H1 (cell line): ENCODE results near the gene TPSG1. TPM values are rescaled to one million over a fixed set of nuclear protein-coding genes. Genes with fewer than 3 reads are reported as not detected.
A peak's percentile ranks its signal among the peaks of the same experiment; 100 is the strongest.

Experiments used
- CTCF ChIA-PET: fragments of 300-600 bp; sonication (Branson Sonifier 250); formaldehyde crosslinking; loops from one replicate; lab custom pipeline; 2021; ENCODE audit not compliant: partially characterized antibody; lab: Charles Lee
- POLR2A ChIA-PET: fragments of 300-600 bp; sonication (Branson Sonifier 250); formaldehyde crosslinking; loops from one replicate; lab custom pipeline; 2021; ENCODE audit warnings: inconsistent platforms; ENCODE audit not compliant: partially characterized antibody; lab: Charles Lee
- DNase-seq, 2 experiments: peaks; one replicate each; pipeline versions ENCODE4 v3.0.0 to v3.0.0-alpha.2; 2010 to 2022; ENCODE audit warnings: low spot score in 2 of 2, low read depth in 1 of 2, mixed read lengths in 1 of 2
- FAIRE-seq: peaks from 2 replicates; lab custom pipeline; 2011; peaks lifted over from hg19 to GRCh38; lab: Jason Lieb, UNC
- H2AFZ ChIP-seq: 2 replicates; pipeline ENCODE4 v1.8.1; 2012; ENCODE audit warnings: low read length, inconsistent platforms
- H2AK5ac ChIP-seq: 2 replicates; pipeline ENCODE4 v1.6.1; 2013; ENCODE audit warnings: low read depth, low read length
- H2BK120ac ChIP-seq: replicated peaks from 2 replicates; pipeline ENCODE3; 2013; ENCODE audit warnings: low read depth, low read length, inconsistent platforms
- H2BK12ac ChIP-seq: 2 replicates; pipeline ENCODE4 v1.6.1; 2013; ENCODE audit warnings: low read depth, low read length
- H2BK15ac ChIP-seq: 2 replicates; pipeline ENCODE4 v1.6.1; 2013; ENCODE audit warnings: low read length
- H2BK20ac ChIP-seq: 2 replicates; pipeline ENCODE4 v1.6.1; 2013; ENCODE audit warnings: low read length
- H2BK5ac ChIP-seq: 2 replicates; pipeline ENCODE4 v1.6.1; 2013; ENCODE audit warnings: low read depth, low read length
- H3K14ac ChIP-seq: 2 replicates; pipeline ENCODE4 v1.6.1; 2013; ENCODE audit warnings: inconsistent platforms; ENCODE audit not compliant: insufficient read length
- H3K18ac ChIP-seq: 2 replicates; pipeline ENCODE4 v1.6.1; 2013; ENCODE audit warnings: low read length; ENCODE audit errors: extremely low read depth
- H3K23ac ChIP-seq: 2 replicates; pipeline ENCODE4 v1.6.1; 2013; ENCODE audit warnings: inconsistent platforms; ENCODE audit not compliant: insufficient read length
- H3K23me2 ChIP-seq: 2 replicates; pipeline ENCODE4 v1.6.1; 2013; ENCODE audit warnings: low read depth, low read length
- H3K27ac ChIP-seq: 2 replicates; pipeline ENCODE4 v1.6.1; 2011; ENCODE audit warnings: low read depth, low read length, inconsistent platforms
- H3K27me3 ChIP-seq, 4 experiments: replicated peaks in 1 of 4; 1 replicate in 1 of 4; 2 replicates in 3 of 4; pipeline versions ENCODE4 v1.6.1 to v1.8.1; 2011 to 2013; ENCODE audit warnings: low read length in 3 of 4, mild to moderate bottlenecking in 3 of 4, inconsistent platforms in 2 of 4, mixed read lengths in 2 of 4, moderate library complexity in 1 of 4; ENCODE audit not compliant: control insufficient read depth in 3 of 4, insufficient read depth in 3 of 4; ENCODE audit errors: extremely low read depth in 1 of 4
- H3K36me3 ChIP-seq, 4 experiments: 2 replicates each; pipeline versions ENCODE4 v1.6.1 to v1.8.1; 2011 to 2013; ENCODE audit warnings: mild to moderate bottlenecking in 4 of 4, low read length in 3 of 4, moderate library complexity in 2 of 4, control low read depth in 1 of 4, inconsistent platforms in 1 of 4; ENCODE audit not compliant: insufficient read depth in 4 of 4, control insufficient read depth in 2 of 4
- H3K4ac ChIP-seq: replicated peaks from 2 replicates; pipeline ENCODE3; 2013; ENCODE audit warnings: low read length, low read depth, mixed read lengths, inconsistent platforms; ENCODE audit not compliant: insufficient read length
- H3K4me1 ChIP-seq, 4 experiments: replicated peaks in 1 of 4; 1 replicate in 1 of 4; 2 replicates in 3 of 4; pipeline versions ENCODE4 v1.6.1 to v1.8.1; 2011 to 2013; ENCODE audit warnings: low read length in 3 of 4, inconsistent platforms in 2 of 4, mixed read lengths in 1 of 4; ENCODE audit not compliant: insufficient read depth in 4 of 4, control insufficient read depth in 3 of 4
- H3K4me2 ChIP-seq, 2 experiments: 2 replicates each; pipeline versions ENCODE4 v1.6.1 to v1.8.1; 2011 to 2013; ENCODE audit warnings: low read depth in 2 of 2, low read length in 2 of 2, control low read depth in 1 of 2, inconsistent platforms in 1 of 2, mild to moderate bottlenecking in 1 of 2; ENCODE audit not compliant: insufficient read depth in 1 of 2
- H3K4me3 ChIP-seq, 4 experiments: fragments of 200-600, 300-600 bp in 1 of 4; sonication (generic), shearing (Covaris generic), sonication (Bioruptor Twin) in 1 of 4; 2 replicates each; pipeline versions ENCODE4 v1.5.1 to v1.8.1; 2011 to 2016; ENCODE audit warnings: low read length in 4 of 4, low read depth in 3 of 4, control low read depth in 2 of 4, inconsistent platforms in 2 of 4, mild to moderate bottlenecking in 2 of 4, mixed read lengths in 1 of 4, moderate library complexity in 1 of 4; ENCODE audit not compliant: insufficient read depth in 2 of 4; ENCODE audit errors: extremely low read depth in 1 of 4
- H3K56ac ChIP-seq: replicated peaks from 2 replicates; pipeline ENCODE3; 2013; ENCODE audit warnings: low read depth, mild to moderate bottlenecking, mixed read lengths, low read length, inconsistent platforms; ENCODE audit not compliant: insufficient read length
- H3K79me1 ChIP-seq: 2 replicates; pipeline ENCODE4 v1.6.1; 2013; ENCODE audit warnings: low read depth, low read length, control low read depth
- H3K79me2 ChIP-seq, 2 experiments: 2 replicates each; pipeline versions ENCODE4 v1.6.1 to v1.8.1; 2012 to 2013; ENCODE audit warnings: low read length in 2 of 2, mild to moderate bottlenecking in 2 of 2, inconsistent platforms in 1 of 2; ENCODE audit not compliant: insufficient read depth in 2 of 2, control insufficient read depth in 1 of 2
- H3K9ac ChIP-seq, 4 experiments: replicated peaks in 1 of 4; 1 replicate in 1 of 4; 2 replicates in 3 of 4; pipeline versions ENCODE4 v1.6.1 to v1.8.1; 2011 to 2013; ENCODE audit warnings: low read depth in 3 of 4, low read length in 3 of 4, control low read depth in 2 of 4, mild to moderate bottlenecking in 2 of 4, moderate library complexity in 2 of 4, inconsistent platforms in 1 of 4; ENCODE audit errors: extremely low read depth in 1 of 4
- H3K9me3 ChIP-seq, 2 experiments: 2 replicates each; pipeline versions ENCODE4 v1.6.1 to v1.8.1; 2012 to 2013; ENCODE audit warnings: mild to moderate bottlenecking in 2 of 2, moderate library complexity in 2 of 2, control low read depth in 1 of 2, inconsistent platforms in 1 of 2, low read depth in 1 of 2, low read length in 1 of 2, mixed read lengths in 1 of 2; ENCODE audit not compliant: insufficient read depth in 2 of 2
- H4K20me1 ChIP-seq, 2 experiments: replicated peaks in 1 of 2; 2 replicates each; pipeline versions ENCODE3 to v1.8.1; 2011 to 2013; ENCODE audit warnings: inconsistent platforms in 2 of 2, low read length in 2 of 2, mild to moderate bottlenecking in 1 of 2; ENCODE audit not compliant: insufficient read depth in 2 of 2, control insufficient read depth in 1 of 2
- H4K5ac ChIP-seq: 2 replicates; pipeline ENCODE4 v1.6.1; 2013; ENCODE audit warnings: low read length, low read depth, mixed read lengths, inconsistent platforms; ENCODE audit not compliant: insufficient read length
- H4K8ac ChIP-seq: 2 replicates; pipeline ENCODE4 v1.8.0; 2013; ENCODE audit warnings: mild to moderate bottlenecking, moderate library complexity, low read length, inconsistent platforms; ENCODE audit not compliant: insufficient read depth; ENCODE audit errors: extremely low read depth
- H4K91ac ChIP-seq: replicated peaks from 2 replicates; pipeline ENCODE3; 2013; ENCODE audit warnings: low read length, mixed read lengths, inconsistent platforms; ENCODE audit not compliant: insufficient read length
- EZH2 ChIP-seq: fragments of 200-600 bp; sonication (generic); IDR thresholded peaks from 2 replicates; pipeline ENCODE4 v1.7.1; 2012; ENCODE audit warnings: low read depth, mild to moderate bottlenecking, moderate library complexity, low read length, inconsistent platforms; ENCODE audit not compliant: severe bottlenecking
- FOSL1 ChIP-seq: IDR thresholded peaks from 2 replicates; pipeline ENCODE4 v1.6.1; 2011; ENCODE audit warnings: mild to moderate bottlenecking, low read depth, low read length, moderate library complexity; ENCODE audit not compliant: insufficient read depth
- KDM1A ChIP-seq: fragments of 200-600, 300-600 bp; sonication (generic); IDR thresholded peaks from 2 replicates; pipeline ENCODE4 v1.7.1; 2016; ENCODE audit warnings: mild to moderate bottlenecking, low read length, borderline replicate concordance
- KDM4A ChIP-seq: IDR thresholded peaks from one replicate; pipeline ENCODE4 v1.7.1; 2012; ENCODE audit warnings: low read depth, mild to moderate bottlenecking, moderate library complexity, low read length, inconsistent platforms; ENCODE audit not compliant: severe bottlenecking
- PHF8 ChIP-seq: fragments of 200-600 bp; sonication (generic); conservative IDR thresholded peaks from 2 replicates; pipeline ENCODE4 v1.7.1; 2012; ENCODE audit warnings: low read depth, mild to moderate bottlenecking, inconsistent platforms, low read length, moderate library complexity
- RBBP5 ChIP-seq: IDR thresholded peaks from 2 replicates; pipeline ENCODE4 v1.7.1; 2012; ENCODE audit warnings: low read depth, mild to moderate bottlenecking, inconsistent platforms, low read length, moderate library complexity, borderline replicate concordance
- SIX5 ChIP-seq: IDR thresholded peaks from 2 replicates; pipeline ENCODE4 v1.6.1; 2011; ENCODE audit warnings: mild to moderate bottlenecking, low read depth, low read length
- TAF1 ChIP-seq: IDR thresholded peaks from 2 replicates; pipeline ENCODE4 v1.6.1; 2011; ENCODE audit warnings: mild to moderate bottlenecking, low read depth, low read length
- WGBS, 2 experiments: shearing (Covaris generic) in 1 of 2; methylation state at CpG; one replicate each; pipeline versions ENCODE4 v1.1.6 to v1.1.7; 2013 to 2015; ENCODE audit warnings: low lambda C conversion rate in 2 of 2, mixed read lengths in 2 of 2, inconsistent platforms in 1 of 2, low coverage in 1 of 2, missing lambda C conversion rate in 1 of 2; ENCODE audit not compliant: insufficient replicate concordance in 2 of 2, insufficient coverage in 1 of 2, insufficient read length in 1 of 2; ENCODE audit errors: extremely low coverage in 1 of 2, missing lambda C conversion rate in 1 of 2; 5-methylcytosine and 5-hydroxymethylcytosine counted together
- polyA plus RNA-seq, 7 experiments: library from polyadenylated mRNA; depleted of rRNA in 3 of 7; stranded (reverse) in 5 of 7; unstranded in 2 of 7; fragments of >200 nt in 5 of 7; fragments of 200-250 nt in 2 of 7; gene quantifications; 1 replicate in 5 of 7; 2 replicates in 1 of 7; 4 replicates in 1 of 7; pipeline versions ENCODE4 v1.2.1 to v1.2.3, GENCODE V29; 2011 to 2013; ENCODE audit warnings: missing spikeins in 2 of 7, mixed read lengths in 2 of 7
- total RNA-seq: library from RNA; stranded (reverse); fragmentation: NEBNext Ultra II Directional; extraction: Animal tissue kit (Norgen Biotek cat#: 25700); gene quantifications from 2 replicates; pipeline ENCODE4 v1.2.1, GENCODE V29; 2021
- TF ChIP-seq, protein P1 (sequence below): IDR thresholded peaks from 2 replicates; pipeline ENCODE4 v1.6.1; 2012; ENCODE audit warnings: inconsistent platforms

The TPSG1 gene
- total and polyA plus RNA-seq, 2 of the 8 experiments (the other 6 are each of a cell fraction or from before 2014, with no cell fraction given) = not detected

DNA sequence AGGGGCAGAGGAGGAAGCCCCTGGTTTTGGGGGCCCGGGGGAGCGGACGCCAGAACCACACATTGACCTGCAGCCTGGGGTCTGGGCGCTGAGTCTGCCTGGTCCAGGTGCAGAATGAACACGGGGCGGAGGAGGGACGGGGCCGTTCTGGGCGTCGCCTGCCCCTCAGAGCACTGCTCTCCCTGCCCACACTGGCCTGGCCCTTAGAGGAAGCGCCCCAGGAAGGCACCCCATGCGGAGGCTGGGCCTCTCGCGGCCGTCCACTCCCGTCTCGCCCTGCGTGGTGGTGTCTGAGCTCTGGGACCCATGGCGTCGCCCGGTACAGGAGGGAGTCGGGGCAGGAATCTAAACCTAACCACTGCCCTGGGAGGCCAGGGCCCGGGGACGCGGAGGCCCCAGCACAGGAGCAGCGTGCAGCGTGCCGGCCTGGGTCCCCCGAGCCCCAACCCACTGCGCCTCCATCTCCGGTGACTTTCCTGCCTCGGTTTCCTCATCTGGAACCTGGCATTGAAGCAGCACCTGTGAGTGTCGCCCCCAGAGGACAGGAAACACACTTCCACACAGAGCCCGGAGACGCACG is 35.1 kb upstream of the TPSG1 start:
- Histone ChIP-seq H2AK5ac (no peak overlapping the region), H3K27ac (no peak overlapping the region), H4K8ac (no peak overlapping the region; the same call in none of the 2 replicates), H3K18ac (no peak overlapping the region), H3K23me2 (peaks cover 3% of the 10 kb centered on the region; the same call in 1 of the 2 replicates), H2BK15ac (peak overlapping the region; percentile 72; the same call in 1 of the 2 replicates), H3K4me1 (peaks cover 0 to 11% (median 8%) of the 10 kb centered on the region in 4 experiments; a peak in 6 of 7 replicates), H3K9me3 (peaks cover 0 to 2% of the 10 kb centered on the region in 2 experiments; a peak in 1 of 4 replicates), H4K20me1 (peaks cover 0 to 7% of the 10 kb centered on the region in 2 experiments), H3K56ac (no peak overlapping the region), H3K14ac (no peak overlapping the region), H3K4me3 (no peak overlapping the region), H2BK20ac (no peak overlapping the region), H3K27me3 (peaks cover 0 to 28% (median 14%) of the 10 kb centered on the region in 4 experiments; a peak in 5 of 7 replicates), H2BK5ac (no peak overlapping the region), H3K36me3 (no peaks in the 10 kb centered on the region; a peak in 1 of 8 replicates), H3K4ac (no peak overlapping the region), H3K4me2 (no peak overlapping the region), H3K23ac (no peak overlapping the region), H4K5ac (no peak overlapping the region), H4K91ac (no peak overlapping the region), H3K9ac (no peak overlapping the region), H3K79me1 (no peaks in the 10 kb centered on the region; the same call in 1 of the 2 replicates), H3K79me2 (no peaks in the 10 kb centered on the region), H2AFZ (no peak overlapping the region), H2BK120ac (no peak overlapping the region), H2BK12ac (no peak overlapping the region)
- no peak for FAIRE-seq
- POLR2A ChIA-PET = interaction anchor here (0.8 kb wide), 1 partner anchor 72 kb away, joined by 3 read pairs; no protein-coding TSS in a partner anchor
- CTCF ChIA-PET = interaction anchor here (1.0 kb wide), 1 partner anchor 79 kb away, joined by 3 read pairs; no protein-coding TSS in a partner anchor
- WGBS, 2 experiments = 80% methylated on average over 35 of the region's 36 CpGs; no CpG with 5 or more reads in 1 of the 2 experiments
- no peak for DNase-seq
- TF ChIP-seq PHF8 = no peak
- no peak for TF ChIP-seq KDM1A
- TF ChIP-seq RBBP5 = no peak
- no peak for TF ChIP-seq FOSL1
- no peak for TF ChIP-seq KDM4A
- TF ChIP-seq EZH2 = no peak
- no peak for TF ChIP-seq SIX5
- no peak for TF ChIP-seq TAF1
- TF ChIP-seq, protein P1, sequence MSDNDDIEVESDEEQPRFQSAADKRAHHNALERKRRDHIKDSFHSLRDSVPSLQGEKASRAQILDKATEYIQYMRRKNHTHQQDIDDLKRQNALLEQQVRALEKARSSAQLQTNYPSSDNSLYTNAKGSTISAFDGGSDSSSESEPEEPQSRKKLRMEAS = no peak
